HFFc6 (cell line): ENCODE results near the gene DENND5B. TPM values are rescaled to one million over a fixed set of nuclear protein-coding genes. Genes with fewer than 3 reads are reported as not detected.
A peak's percentile ranks its signal among the peaks of the same experiment; 100 is the strongest.
"Not testable (repeated sequence)": the region's sequence is repeated elsewhere in the genome, so short reads cannot be mapped to it uniquely, and the experiment has no call there.

Experiments
- DNase-seq: peaks from one replicate; pipeline ENCODE4 v3.0.0-alpha.2; 2018
- H3K27ac Mint-ChIP-seq: 2 replicates; pipeline ENCODE4 v1.8.0; 2020; ENCODE audit warnings: mild to moderate bottlenecking, mixed read lengths
- H3K27me3 Mint-ChIP-seq: 2 replicates; pipeline ENCODE4 v1.8.0; 2021; ENCODE audit warnings: mild to moderate bottlenecking, moderate library complexity, mixed read lengths; ENCODE audit not compliant: insufficient read depth
- H3K36me3 Mint-ChIP-seq: 2 replicates; pipeline ENCODE4 v1.8.0; 2021; ENCODE audit warnings: low read depth, mixed read lengths
- H3K4me1 Mint-ChIP-seq: 2 replicates; pipeline ENCODE4 v1.8.0; 2020; ENCODE audit warnings: low read depth, mixed read lengths
- H3K4me3 Mint-ChIP-seq: 2 replicates; pipeline ENCODE4 v1.8.0; 2020; ENCODE audit warnings: mild to moderate bottlenecking, moderate library complexity, mixed read lengths
- H3K9me3 Mint-ChIP-seq: 2 replicates; pipeline ENCODE4 v1.8.0; 2020; ENCODE audit warnings: mild to moderate bottlenecking, mixed read lengths
- CTCF ChIP-seq: fragments of 200-600 bp; sonication (generic); IDR thresholded peaks from 2 replicates; pipeline ENCODE4 v1.5.0; 2021; ENCODE audit warnings: antibody characterized with exemption, mild to moderate bottlenecking
- total RNA-seq, 6 experiments: library from RNA; stranded (reverse); fragmentation: NEBNext Ultra II Directional; extraction: Animal tissue kit (Norgen Biotek cat#: 25700); gene quantifications; 2 replicates in 1 of 6; 3 replicates in 5 of 6; pipeline ENCODE4 v1.2.3, GENCODE V29; 2021

The DENND5B gene
- total RNA-seq, 6 experiments from 2014 or later = 9.5 to 11.4 (median 10.1) TPM

DNA sequence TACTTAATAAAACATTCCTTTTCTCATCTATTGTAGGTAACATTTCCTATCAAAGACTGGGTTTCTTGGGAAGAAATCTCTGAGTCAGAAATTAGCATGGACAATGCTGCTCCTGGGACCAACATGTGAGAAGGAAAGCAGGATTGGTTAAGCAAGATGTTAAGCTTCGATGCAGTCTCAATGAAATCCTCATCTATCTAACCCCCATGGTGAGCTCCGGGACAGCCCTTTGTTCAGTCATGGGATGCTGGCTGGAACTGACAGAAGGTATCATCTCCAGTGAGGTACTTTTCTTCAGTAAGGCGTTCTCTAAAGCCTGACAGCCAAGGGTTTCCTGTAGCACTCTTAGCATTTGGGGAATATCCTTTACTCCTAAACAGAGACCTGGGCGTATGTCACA lies 182.2 kb downstream of the DENND5B start:
- Mint-ChIP-seq H3K27me3 (no peaks in the 10 kb centered on the region; the same call in 1 of the 2 replicates), H3K4me1 (no peaks in the 10 kb centered on the region)

GRCh38 chr12:31407562-31407961 lies 183.4 kb downstream of the DENND5B start:
- Mint-ChIP-seq H3K27me3 (no peaks in the 10 kb centered on the region; the same call in 1 of the 2 replicates), H3K4me3 (no peak overlapping the region), H3K9me3 (no peaks in the 10 kb centered on the region), H3K4me1 (peaks cover 7% of the 10 kb centered on the region), H3K36me3 (no peaks in the 10 kb centered on the region), H3K27ac (no peak overlapping the region)
- no peak for DNase-seq
- TF ChIP-seq CTCF = no peak

More for the DNA sequence above, 182.2 kb downstream of the DENND5B start:
- H3K36me3 Mint-ChIP-seq = no peaks in the 10 kb centered on the region
- no peak overlapping the region for H3K4me3 Mint-ChIP-seq
- no peak for DNase-seq
- no peak for TF ChIP-seq CTCF
- H3K27ac Mint-ChIP-seq = no peak overlapping the region
- H3K9me3 Mint-ChIP-seq = no peaks in the 10 kb centered on the region

DNA sequence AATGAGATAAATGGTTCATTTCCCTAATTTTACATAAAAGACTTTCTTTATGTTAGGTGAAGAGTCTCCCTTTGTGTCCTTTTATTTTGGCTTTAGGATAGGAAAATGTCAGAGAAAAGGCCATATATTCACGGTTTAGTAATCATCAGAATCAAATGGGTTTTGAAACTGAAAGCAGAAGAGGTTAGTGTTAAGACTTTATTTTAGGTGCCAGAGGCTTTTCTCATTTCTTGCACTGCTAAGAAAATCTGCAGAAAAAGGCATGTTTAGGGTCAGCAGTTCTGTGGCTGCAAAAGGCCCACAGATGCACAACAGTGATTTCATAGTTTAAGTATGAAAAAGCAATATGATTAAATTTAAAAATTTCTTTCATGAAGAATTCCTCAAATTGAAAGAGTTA lies 184.6 kb downstream of the DENND5B start:
- Mint-ChIP-seq H3K9me3 (no peaks in the 10 kb centered on the region), H3K4me1 (peaks cover 7% of the 10 kb centered on the region), H3K27ac (no peak overlapping the region), H3K4me3 (no peak overlapping the region), H3K27me3 (no peaks in the 10 kb centered on the region; the same call in 1 of the 2 replicates), H3K36me3 (no peaks in the 10 kb centered on the region)
- TF ChIP-seq CTCF = no peak
- no peak for DNase-seq

GRCh38 chr12:31405021-31405420 lies 185.9 kb downstream of the DENND5B start:
- Mint-ChIP-seq H3K27ac (no peak overlapping the region), H3K4me3 (no peak overlapping the region), H3K27me3 (no peaks in the 10 kb centered on the region; the same call in 1 of the 2 replicates), H3K4me1 (peaks cover 7% of the 10 kb centered on the region), H3K9me3 (no peaks in the 10 kb centered on the region), H3K36me3 (no peaks in the 10 kb centered on the region)
- TF ChIP-seq CTCF = no peak
- no peak for DNase-seq

DNA sequence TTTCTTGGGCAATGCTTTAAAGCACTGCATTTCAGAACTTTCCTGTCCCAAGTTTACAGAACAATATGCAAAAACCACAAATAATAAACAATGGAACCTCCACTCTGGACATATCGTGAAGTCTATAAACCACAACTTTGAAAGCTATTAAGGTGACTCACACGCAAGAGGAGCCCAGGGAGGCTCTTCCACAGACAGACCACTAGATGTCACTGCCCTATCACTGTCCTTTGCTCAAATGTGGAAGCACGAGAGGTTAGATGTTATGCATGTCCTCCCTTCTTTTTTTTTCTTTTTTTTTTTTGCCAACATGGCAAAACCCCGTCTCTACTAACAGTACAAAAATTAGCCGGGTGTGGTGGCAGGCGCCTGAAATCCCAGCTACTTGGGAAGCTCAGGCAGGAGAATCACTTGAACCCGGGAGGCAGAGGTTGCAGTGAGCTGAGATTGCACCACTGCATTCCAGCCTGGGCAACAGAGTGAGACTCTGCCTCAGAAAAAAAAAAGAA lies 187.8 kb downstream of the DENND5B start:
- H3K9me3 Mint-ChIP-seq, H3K27me3 Mint-ChIP-seq, H3K36me3 Mint-ChIP-seq, H3K4me1 Mint-ChIP-seq, H3K27ac Mint-ChIP-seq: not testable (repeated sequence)
- TF ChIP-seq CTCF = peak; percentile 94
- H3K4me3 Mint-ChIP-seq = peak overlapping the region; percentile 65
- peak; percentile 93 for DNase-seq
